Panc1 (cell line): ENCODE results near the gene SOX18.

Experiments used
- CTCF ChIP-seq: fragments of 450-650 bp; IDR thresholded peaks from 2 replicates; pipeline ENCODE4 v1.5.1; 2017; ENCODE audit warnings: mild to moderate bottlenecking
- REST ChIP-seq, 2 experiments: IDR thresholded peaks; 2 replicates each; pipeline ENCODE4 v1.6.1; 2011 to 2012; ENCODE audit warnings: low read depth in 2 of 2, control low read depth in 1 of 2, low read length in 1 of 2, mild to moderate bottlenecking in 1 of 2, moderate library complexity in 1 of 2; ENCODE audit not compliant: insufficient read depth in 1 of 2

GRCh38 chr20:64005394-64005793 is 44.0 kb downstream of the SOX18 start:
- TF ChIP-seq CTCF (no peak), REST (IDR thresholded peaks at IDR 0.05; ENCODE audit: insufficient read depth in 1 of 2, low read depth in 2 of 2, low read length in 1 of 2) (no peak)
